Measurements from ENCODE around the gene RNU5D-1. TPM values are rescaled to one million over a fixed set of nuclear protein-coding genes. Genes with fewer than 3 reads are reported as not detected.
A peak's percentile ranks its signal among the peaks of the same experiment; 100 is the strongest.

RNU5D-1 gene
- total and polyA plus RNA-seq, 2 of the 13 experiments (the other 11 are each of a cell fraction or from before 2014, with no cell fraction given) = 165 TPM; not detected in 1

DNA sequence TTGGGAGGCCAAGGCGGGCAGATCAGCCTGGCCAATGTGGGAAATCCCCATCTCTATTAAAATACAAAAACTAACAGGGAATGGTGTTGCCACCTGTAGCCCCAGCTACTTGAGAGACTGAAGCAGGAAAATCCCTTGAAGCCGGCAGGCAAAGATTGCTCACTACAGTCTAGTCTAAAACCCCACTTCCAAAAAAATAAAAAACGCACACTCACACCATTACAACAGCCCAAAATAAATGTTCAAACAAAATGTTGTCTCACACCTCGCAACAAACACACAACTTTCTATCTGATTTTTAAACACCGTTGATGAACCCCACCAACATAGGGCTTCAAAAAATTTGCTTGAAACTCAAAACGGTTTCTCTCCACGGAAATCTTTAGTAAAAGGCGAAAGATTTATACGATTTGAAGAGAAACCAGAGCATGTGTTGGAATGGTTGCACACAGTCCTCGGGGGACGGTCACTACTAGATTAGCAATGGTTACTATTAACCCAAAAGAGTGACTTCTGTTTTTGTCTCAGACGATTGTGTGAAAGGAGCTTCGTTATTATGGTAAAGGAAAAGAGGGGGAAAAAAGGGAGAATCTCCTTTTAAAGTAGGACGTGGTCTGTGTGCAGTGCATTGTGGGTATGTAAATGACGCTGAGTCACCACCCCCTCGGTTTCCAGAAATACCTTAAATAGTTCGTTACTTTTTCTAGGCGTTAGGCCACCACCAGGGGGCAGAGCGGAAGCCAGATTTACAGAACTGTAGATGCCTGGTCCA, at the start of gene RNU5D-1 (continued):
- TF ChIP-seq ZNF609 (CRISPR knock-in tag; IDR thresholded peaks at IDR 0.05; ENCODE audit: borderline replicate concordance) (no peak), AKAP8 (CRISPR knock-in tag; IDR thresholded peaks at IDR 0.05) (no peak), ZNF879 (CRISPR knock-in tag; IDR thresholded peaks at IDR 0.05) (no peak), ZBTB33 (CRISPR knock-in tag; IDR thresholded peaks at IDR 0.05) (peak; percentile 18; the same call in 1 of the 2 replicates), ZSCAN12 (CRISPR knock-in tag; IDR thresholded peaks at IDR 0.05) (no peak), FOXO4 (CRISPR knock-in tag; conservative IDR thresholded peaks at IDR 0.05) (0 out of 2 replicates have a peak, but pooled peaks have one; percentile 57), CC2D1A (CRISPR knock-in tag; IDR thresholded peaks at IDR 0.05) (peak; percentile 63; the same call in 1 of the 2 replicates), ZNF30 (CRISPR knock-in tag; IDR thresholded peaks at IDR 0.05) (no peak), ZNF746 (CRISPR knock-in tag; IDR thresholded peaks at IDR 0.05) (no peak), FOXM1 (CRISPR knock-in tag; IDR thresholded peaks at IDR 0.05) (no peak), ZNF639 (CRISPR knock-in tag; conservative IDR thresholded peaks at IDR 0.05) (no peak), PHF20 (CRISPR knock-in tag; IDR thresholded peaks at IDR 0.05) (no peak)
- TF ChIP-seq, protein P1, sequence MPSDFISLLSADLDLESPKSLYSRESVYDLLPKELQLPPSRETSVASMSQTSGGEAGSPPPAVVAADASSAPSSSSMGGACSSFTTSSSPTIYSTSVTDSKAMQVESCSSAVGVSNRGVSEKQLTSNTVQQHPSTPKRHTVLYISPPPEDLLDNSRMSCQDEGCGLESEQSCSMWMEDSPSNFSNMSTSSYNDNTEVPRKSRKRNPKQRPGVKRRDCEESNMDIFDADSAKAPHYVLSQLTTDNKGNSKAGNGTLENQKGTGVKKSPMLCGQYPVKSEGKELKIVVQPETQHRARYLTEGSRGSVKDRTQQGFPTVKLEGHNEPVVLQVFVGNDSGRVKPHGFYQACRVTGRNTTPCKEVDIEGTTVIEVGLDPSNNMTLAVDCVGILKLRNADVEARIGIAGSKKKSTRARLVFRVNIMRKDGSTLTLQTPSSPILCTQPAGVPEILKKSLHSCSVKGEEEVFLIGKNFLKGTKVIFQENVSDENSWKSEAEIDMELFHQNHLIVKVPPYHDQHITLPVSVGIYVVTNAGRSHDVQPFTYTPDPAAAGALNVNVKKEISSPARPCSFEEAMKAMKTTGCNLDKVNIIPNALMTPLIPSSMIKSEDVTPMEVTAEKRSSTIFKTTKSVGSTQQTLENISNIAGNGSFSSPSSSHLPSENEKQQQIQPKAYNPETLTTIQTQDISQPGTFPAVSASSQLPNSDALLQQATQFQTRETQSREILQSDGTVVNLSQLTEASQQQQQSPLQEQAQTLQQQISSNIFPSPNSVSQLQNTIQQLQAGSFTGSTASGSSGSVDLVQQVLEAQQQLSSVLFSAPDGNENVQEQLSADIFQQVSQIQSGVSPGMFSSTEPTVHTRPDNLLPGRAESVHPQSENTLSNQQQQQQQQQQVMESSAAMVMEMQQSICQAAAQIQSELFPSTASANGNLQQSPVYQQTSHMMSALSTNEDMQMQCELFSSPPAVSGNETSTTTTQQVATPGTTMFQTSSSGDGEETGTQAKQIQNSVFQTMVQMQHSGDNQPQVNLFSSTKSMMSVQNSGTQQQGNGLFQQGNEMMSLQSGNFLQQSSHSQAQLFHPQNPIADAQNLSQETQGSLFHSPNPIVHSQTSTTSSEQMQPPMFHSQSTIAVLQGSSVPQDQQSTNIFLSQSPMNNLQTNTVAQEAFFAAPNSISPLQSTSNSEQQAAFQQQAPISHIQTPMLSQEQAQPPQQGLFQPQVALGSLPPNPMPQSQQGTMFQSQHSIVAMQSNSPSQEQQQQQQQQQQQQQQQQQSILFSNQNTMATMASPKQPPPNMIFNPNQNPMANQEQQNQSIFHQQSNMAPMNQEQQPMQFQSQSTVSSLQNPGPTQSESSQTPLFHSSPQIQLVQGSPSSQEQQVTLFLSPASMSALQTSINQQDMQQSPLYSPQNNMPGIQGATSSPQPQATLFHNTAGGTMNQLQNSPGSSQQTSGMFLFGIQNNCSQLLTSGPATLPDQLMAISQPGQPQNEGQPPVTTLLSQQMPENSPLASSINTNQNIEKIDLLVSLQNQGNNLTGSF (CRISPR knock-in tag; IDR thresholded peaks at IDR 0.05) = no peak

Data from HepG2 (cell line).